Measurements from ENCODE around the gene MARCHF9.
"Not testable (repeated sequence)": the region's sequence is repeated elsewhere in the genome, so short reads cannot be mapped to it uniquely, and the experiment has no call there.

The MARCHF9 gene

DNA sequence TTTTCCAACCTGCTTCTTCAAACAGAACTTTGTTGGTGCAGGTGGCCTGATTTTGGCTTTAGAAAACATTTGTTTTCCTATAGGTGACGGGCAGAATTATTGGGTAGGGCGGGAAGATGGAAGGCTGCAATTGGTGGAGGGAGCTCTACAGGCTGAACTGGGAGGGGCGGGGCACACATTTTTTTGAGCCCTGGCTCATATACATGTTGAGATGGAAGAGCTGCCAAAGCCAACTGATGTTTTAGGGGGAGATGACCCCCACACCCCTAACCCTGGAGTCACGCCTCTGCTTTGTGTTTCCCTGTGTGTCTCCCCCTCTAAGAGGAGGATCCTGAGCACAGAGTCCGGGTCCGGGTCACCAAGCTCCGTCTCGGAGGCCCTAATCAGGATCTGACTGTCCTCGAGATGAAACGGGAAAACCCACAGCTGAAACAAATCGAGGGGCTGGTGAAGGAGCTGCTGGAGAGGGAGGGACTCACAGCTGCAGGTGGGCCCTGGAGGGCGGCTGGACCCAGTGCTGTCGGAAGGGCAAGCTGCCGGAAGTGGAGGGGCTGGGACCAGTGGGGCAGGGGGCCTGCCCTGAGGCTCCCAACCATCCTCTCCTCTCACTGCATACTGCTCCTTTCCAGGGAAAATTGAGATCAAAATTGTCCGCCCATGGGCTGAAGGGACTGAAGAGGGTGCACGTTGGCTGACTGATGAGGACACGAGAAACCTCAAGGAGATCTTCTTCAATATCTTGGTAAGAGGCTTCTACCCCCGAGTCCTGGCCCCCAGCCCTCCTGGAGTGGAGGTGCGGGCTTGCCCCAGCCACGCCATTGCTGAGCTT is 34.9 kb upstream of the MARCHF9 start:
- TF ChIP-seq, protein P1, sequence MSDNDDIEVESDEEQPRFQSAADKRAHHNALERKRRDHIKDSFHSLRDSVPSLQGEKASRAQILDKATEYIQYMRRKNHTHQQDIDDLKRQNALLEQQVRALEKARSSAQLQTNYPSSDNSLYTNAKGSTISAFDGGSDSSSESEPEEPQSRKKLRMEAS (IDR thresholded peaks at IDR 0.05; ENCODE audit: low read depth, low read length): no peak
- TF ChIP-seq POLR2A (IDR thresholded peaks at IDR 0.05; ENCODE audit: extremely low read depth, insufficient read length): no peak
- TF ChIP-seq, protein P2, sequence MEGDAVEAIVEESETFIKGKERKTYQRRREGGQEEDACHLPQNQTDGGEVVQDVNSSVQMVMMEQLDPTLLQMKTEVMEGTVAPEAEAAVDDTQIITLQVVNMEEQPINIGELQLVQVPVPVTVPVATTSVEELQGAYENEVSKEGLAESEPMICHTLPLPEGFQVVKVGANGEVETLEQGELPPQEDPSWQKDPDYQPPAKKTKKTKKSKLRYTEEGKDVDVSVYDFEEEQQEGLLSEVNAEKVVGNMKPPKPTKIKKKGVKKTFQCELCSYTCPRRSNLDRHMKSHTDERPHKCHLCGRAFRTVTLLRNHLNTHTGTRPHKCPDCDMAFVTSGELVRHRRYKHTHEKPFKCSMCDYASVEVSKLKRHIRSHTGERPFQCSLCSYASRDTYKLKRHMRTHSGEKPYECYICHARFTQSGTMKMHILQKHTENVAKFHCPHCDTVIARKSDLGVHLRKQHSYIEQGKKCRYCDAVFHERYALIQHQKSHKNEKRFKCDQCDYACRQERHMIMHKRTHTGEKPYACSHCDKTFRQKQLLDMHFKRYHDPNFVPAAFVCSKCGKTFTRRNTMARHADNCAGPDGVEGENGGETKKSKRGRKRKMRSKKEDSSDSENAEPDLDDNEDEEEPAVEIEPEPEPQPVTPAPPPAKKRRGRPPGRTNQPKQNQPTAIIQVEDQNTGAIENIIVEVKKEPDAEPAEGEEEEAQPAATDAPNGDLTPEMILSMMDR (IDR thresholded peaks at IDR 0.05; ENCODE audit: low read depth, low read length): no peak
- no peak for TF ChIP-seq MYC (IDR thresholded peaks at IDR 0.05; ENCODE audit: low read depth, low read length)
- H3K4me3 ChIP-seq (ENCODE audit: low read depth, low read length): no peak overlapping the region
- DNase-seq (ENCODE audit: low read depth): no peak

DNA sequence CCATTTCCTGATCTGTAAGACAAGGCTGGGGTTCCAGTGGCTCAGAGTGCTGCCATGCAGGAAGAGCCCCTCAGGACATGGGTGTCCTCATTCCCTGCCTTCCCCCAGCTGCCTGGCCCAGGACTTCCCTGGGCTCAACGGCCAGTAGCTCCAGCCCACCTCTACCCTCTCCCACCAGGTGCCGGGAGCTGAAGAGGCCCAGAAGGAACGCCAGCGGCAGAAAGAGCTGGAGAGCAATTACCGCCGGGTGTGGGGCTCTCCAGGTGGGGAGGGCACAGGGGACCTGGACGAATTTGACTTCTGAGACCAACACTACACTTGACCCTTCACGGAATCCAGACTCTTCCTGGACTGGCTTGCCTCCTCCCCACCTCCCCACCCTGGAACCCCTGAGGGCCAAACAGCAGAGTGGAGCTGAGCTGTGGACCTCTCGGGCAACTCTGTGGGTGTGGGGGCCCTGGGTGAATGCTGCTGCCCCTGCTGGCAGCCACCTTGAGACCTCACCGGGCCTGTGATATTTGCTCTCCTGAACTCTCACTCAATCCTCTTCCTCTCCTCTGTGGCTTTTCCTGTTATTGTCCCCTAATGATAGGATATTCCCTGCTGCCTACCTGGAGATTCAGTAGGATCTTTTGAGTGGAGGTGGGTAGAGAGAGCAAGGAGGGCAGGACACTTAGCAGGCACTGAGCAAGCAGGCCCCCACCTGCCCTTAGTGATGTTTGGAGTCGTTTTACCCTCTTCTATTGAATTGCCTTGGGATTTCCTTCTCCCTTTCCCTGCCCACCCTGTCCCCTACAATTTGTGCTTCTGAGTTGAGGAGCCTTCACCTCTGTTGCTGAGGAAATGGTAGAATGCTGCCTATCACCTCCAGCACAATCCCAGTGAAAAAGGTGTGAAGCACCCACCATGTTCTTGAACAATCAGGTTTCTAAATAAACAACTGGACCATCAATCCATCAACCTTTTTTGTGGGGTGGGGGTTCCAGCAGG is 34.0 kb upstream of the MARCHF9 start:
- TF ChIP-seq, protein P1 (IDR thresholded peaks at IDR 0.05; ENCODE audit: low read depth, low read length): no peak
- no peak for TF ChIP-seq POLR2A (IDR thresholded peaks at IDR 0.05; ENCODE audit: extremely low read depth, insufficient read length)
- TF ChIP-seq, protein P2 (IDR thresholded peaks at IDR 0.05; ENCODE audit: low read depth, low read length): no peak
- TF ChIP-seq MYC (IDR thresholded peaks at IDR 0.05; ENCODE audit: low read depth, low read length): no peak
- H3K4me3 ChIP-seq (ENCODE audit: low read depth, low read length): no peak overlapping the region
- no peak for DNase-seq (ENCODE audit: low read depth)

DNA sequence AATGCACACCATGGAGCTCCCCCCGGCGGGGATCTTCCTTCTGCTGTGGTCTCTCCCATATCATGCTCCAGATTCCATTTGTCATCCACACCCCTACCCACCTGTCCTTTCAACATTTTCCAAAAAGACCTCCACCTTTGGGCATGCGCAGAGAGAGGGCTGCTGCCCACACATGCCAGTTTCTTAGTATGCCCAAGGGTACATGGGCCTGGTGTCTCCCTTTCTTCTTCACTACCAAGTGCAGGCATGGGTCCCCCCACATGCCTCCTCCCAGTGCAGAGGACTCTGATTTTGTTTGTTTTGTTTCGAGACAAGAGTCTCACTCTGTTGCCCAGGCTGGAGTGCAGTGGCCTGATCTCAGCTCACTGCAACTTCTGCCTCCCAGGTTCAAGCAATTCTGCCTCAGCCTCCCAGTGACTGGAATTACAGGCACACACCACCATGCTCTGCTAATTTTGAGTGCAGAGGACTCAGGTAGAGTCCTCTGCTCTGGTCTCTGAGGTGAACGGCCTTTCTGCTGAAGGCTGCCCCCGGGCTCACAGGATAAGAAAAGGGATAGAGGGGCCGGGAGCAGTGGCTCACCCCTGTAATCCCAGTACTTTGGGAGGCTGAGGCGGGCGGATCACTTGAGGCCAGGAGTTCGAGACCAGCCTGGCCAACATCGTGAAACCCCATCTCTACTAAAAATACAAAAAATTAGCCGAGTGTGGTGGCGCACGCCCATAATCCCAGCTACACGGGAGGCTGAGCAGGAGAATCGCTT is 32.9 kb upstream of the MARCHF9 start:
- not testable (repeated sequence) for H3K4me3 ChIP-seq (ENCODE audit: low read depth, low read length); DNase-seq (ENCODE audit: low read depth)

DNA sequence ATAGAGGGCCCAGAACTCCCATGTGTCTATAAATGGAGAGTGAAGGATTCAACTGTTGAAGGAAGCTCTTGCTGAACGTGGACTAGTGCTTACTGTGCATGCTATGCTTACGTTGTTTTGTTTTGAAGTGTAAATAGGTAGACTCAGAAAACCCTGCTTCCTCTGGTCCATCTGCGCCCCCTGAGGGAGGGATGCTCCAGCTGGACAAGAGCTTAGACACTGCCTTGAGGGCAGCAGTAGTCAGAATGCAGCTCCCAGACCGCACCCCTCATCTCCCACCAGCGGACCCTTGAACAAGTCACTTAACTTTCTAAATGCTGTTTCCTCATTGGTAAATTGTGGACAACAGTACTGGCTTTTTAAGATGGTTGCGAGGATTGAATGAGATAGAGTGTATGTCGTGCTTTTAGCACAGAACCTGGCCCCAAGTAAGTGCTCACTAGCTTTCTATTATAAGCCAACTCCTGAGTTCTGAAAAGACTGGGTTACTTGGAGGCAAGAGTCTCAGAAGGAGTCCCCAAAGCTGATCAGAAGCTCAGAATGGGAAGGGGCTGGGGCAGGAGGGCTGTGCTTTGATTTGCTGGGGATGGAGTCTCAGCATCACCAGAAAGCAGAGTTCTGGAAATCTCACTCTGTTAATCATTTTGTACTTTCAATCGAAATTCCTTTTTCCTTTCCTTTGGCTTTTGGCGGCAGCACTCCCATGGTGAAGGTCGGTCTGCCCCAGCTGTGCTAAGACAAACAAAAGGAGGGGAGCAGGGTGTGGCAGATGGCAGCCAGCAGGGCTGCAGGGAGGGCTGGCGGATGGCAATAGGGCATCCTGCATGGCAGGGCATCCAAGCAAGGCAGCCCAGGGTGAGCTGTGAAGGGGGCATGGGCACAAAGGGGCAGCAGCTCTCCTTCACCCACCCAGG is 31.9 kb upstream of the MARCHF9 start:
- TF ChIP-seq, protein P2 (IDR thresholded peaks at IDR 0.05; ENCODE audit: low read depth, low read length): no peak
- TF ChIP-seq POLR2A (IDR thresholded peaks at IDR 0.05; ENCODE audit: extremely low read depth, insufficient read length): no peak
- no peak for TF ChIP-seq MYC (IDR thresholded peaks at IDR 0.05; ENCODE audit: low read depth, low read length)
- TF ChIP-seq, protein P1 (IDR thresholded peaks at IDR 0.05; ENCODE audit: low read depth, low read length): no peak
- no peak overlapping the region for H3K4me3 ChIP-seq (ENCODE audit: low read depth, low read length)

DNA sequence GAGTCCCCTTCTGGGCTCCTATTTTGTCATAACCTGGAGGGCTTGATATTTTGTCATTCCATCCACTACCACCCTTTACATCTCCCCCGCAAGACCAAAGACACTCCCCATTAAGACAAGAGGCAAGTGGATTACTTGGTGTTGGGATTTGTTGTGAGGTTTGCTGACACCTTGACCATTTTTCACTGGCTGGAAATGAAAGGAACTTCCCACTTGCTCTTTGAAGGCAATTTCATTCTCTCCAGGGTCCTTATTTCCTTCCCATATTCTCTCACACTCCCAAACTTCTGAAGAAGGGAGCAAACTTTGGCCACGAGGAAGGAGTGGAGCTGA is 31.3 kb upstream of the MARCHF9 start:
- DNase-seq (ENCODE audit: low read depth): no peak
- no peak overlapping the region for H3K4me3 ChIP-seq (ENCODE audit: low read depth, low read length)
- TF ChIP-seq MYC (IDR thresholded peaks at IDR 0.05; ENCODE audit: low read depth, low read length) (no peak), POLR2A (IDR thresholded peaks at IDR 0.05; ENCODE audit: extremely low read depth, insufficient read length) (no peak)
- TF ChIP-seq, protein P1 (IDR thresholded peaks at IDR 0.05; ENCODE audit: low read depth, low read length): no peak
- TF ChIP-seq, protein P2 (IDR thresholded peaks at IDR 0.05; ENCODE audit: low read depth, low read length): no peak

More for the DNA sequence above, 31.9 kb upstream of the MARCHF9 start:
- no peak for DNase-seq (ENCODE audit: low read depth)

Data from NB4 (cell line).